ENCODE data around the gene CCSER1.
"Not testable (repeated sequence)": the region's sequence is repeated elsewhere in the genome, so short reads cannot be mapped to it uniquely, and the experiment has no call there.

Gene CCSER1

GRCh38 chr4:90824266-90825150 lies 697.3 kb downstream of the CCSER1 start:
- DNase-seq, result no peak

- DNase-seq, result no peak
These were observed 698.7 kb downstream of the CCSER1 start for GRCh38 chr4:90825849-90826248.

- DNase-seq, result no peak
These were observed 706.5 kb downstream of the CCSER1 start for GRCh38 chr4:90833706-90834105.

GRCh38 chr4:90837241-90837640 lies 710.0 kb downstream of the CCSER1 start:
- DNase-seq, result no peak

GRCh38 chr4:90838859-90839258 lies 711.7 kb downstream of the CCSER1 start:
- DNase-seq, result peak in 1 of 51 donors; percentile 1

GRCh38 chr4:90840291-90840690 lies 713.1 kb downstream of the CCSER1 start:
- no peak for DNase-seq

- no peak for DNase-seq
These were observed 713.6 kb downstream of the CCSER1 start for GRCh38 chr4:90840828-90841227.

- DNase-seq, result no peak
These were observed 714.5 kb downstream of the CCSER1 start for GRCh38 chr4:90841676-90842075.

- DNase-seq, result no peak
These were observed 715.8 kb downstream of the CCSER1 start for GRCh38 chr4:90842960-90843359.

- no peak for DNase-seq
These were observed 717.0 kb downstream of the CCSER1 start for GRCh38 chr4:90844241-90844640.

GRCh38 chr4:90845777-90846176 lies 718.6 kb downstream of the CCSER1 start:
- no peak for DNase-seq

GRCh38 chr4:90852237-90852636 lies 725.0 kb downstream of the CCSER1 start:
- peak in 6 of 51 donors; percentile 0 to 26 (median 4) for DNase-seq

GRCh38 chr4:90855111-90855510 lies 727.9 kb downstream of the CCSER1 start:
- DNase-seq, result no peak

- DNase-seq, result no peak
These were observed 730.1 kb downstream of the CCSER1 start for GRCh38 chr4:90857081-90857820.

GRCh38 chr4:90875791-90876190 lies 748.6 kb downstream of the CCSER1 start:
- no peak for DNase-seq

GRCh38 chr4:90876296-90876695 lies 749.1 kb downstream of the CCSER1 start:
- no peak for DNase-seq

GRCh38 chr4:90883519-90883918 lies 756.3 kb downstream of the CCSER1 start:
- DNase-seq, result no peak

GRCh38 chr4:90888571-90888970 lies 761.4 kb downstream of the CCSER1 start:
- DNase-seq, result no peak

GRCh38 chr4:90889171-90889570 lies 762.0 kb downstream of the CCSER1 start:
- no peak for DNase-seq

- not testable (repeated sequence) for DNase-seq
These were observed 776.2 kb downstream of the CCSER1 start for GRCh38 chr4:90903413-90903812.

- no peak for DNase-seq
These were observed 776.8 kb downstream of the CCSER1 start for GRCh38 chr4:90904021-90904420.

GRCh38 chr4:90906239-90906638 lies 779.0 kb downstream of the CCSER1 start:
- DNase-seq, result no peak

Measured in hypothalamus (tissue), 51 donors.